SK-N-SH (cell line): ENCODE results near the gene ARMH3. TPM values are rescaled to one million over a fixed set of nuclear protein-coding genes. Genes with fewer than 3 reads are reported as not detected.

Experiments
- CTCF ChIA-PET: fragments of 300-600, 350-600 bp; formaldehyde crosslinking; extraction: SDS; loops from one replicate; lab custom pipeline; 2021; lab: Yijun Ruan, JAX
- POLR2A ChIA-PET: fragments of 350-600 bp; sonication (Branson Sonifier 250); formaldehyde crosslinking; extraction: SDS; loops from one replicate; lab custom pipeline; 2020; ENCODE audit warnings: antibody characterized with exemption, inconsistent platforms; lab: Yijun Ruan, JAX
- DNase-seq: peaks from one replicate; pipeline ENCODE4 v3.0.0; 2012
- H2AFZ ChIP-seq: fragments of 200-600 bp; sonication (generic); 2 replicates; pipeline ENCODE4 v1.8.1; 2016; ENCODE audit warnings: antibody characterized with exemption, mild to moderate bottlenecking, low read depth
- H3F3A ChIP-seq: fragments of 200-600 bp; sonication (generic); replicated peaks from 2 replicates; pipeline ENCODE3; 2016; ENCODE audit warnings: antibody characterized with exemption, mild to moderate bottlenecking; ENCODE audit not compliant: insufficient read depth
- H3K27ac ChIP-seq, 2 experiments: fragments of 200-500 bp in 1 of 2; fragments of 200-600 bp in 1 of 2; sonication (Bioruptor generic) in 1 of 2; sonication (generic), shearing (Covaris generic) in 1 of 2; 2 replicates each; pipeline versions ENCODE4 v1.5.1 to v1.6.1; 2014 to 2016; ENCODE audit warnings: low read depth in 2 of 2, inconsistent platforms in 1 of 2, low read length in 1 of 2, mild to moderate bottlenecking in 1 of 2, mixed read lengths in 1 of 2
- H3K27me3 ChIP-seq: fragments of 200-600 bp; sonication (generic), shearing (Covaris generic); 2 replicates; pipeline ENCODE4 v1.6.1; 2016; ENCODE audit warnings: mixed run types; ENCODE audit not compliant: insufficient read depth
- H3K36me3 ChIP-seq, 2 experiments: fragments of 200-500 bp in 1 of 2; fragments of 200-600 bp in 1 of 2; sonication (Bioruptor generic) in 1 of 2; sonication (generic) in 1 of 2; replicated peaks in 1 of 2; 2 replicates each; pipeline versions ENCODE3 to v1.5.1; 2014 to 2016; ENCODE audit warnings: low read length in 1 of 2, mild to moderate bottlenecking in 1 of 2; ENCODE audit not compliant: insufficient read depth in 2 of 2, control insufficient read depth in 1 of 2
- H3K4me1 ChIP-seq, 2 experiments: fragments of 200-500 bp in 1 of 2; fragments of 200-600 bp in 1 of 2; sonication (Bioruptor generic) in 1 of 2; sonication (generic), shearing (Covaris generic) in 1 of 2; 2 replicates each; pipeline versions ENCODE4 v1.5.1 to v1.6.1; 2014 to 2016; ENCODE audit warnings: low read depth in 1 of 2, low read length in 1 of 2, mixed run types in 1 of 2; ENCODE audit not compliant: insufficient read depth in 2 of 2, control insufficient read depth in 1 of 2
- H3K4me2 ChIP-seq: fragments of 200-600 bp; sonication (generic), shearing (Covaris generic); 2 replicates; pipeline ENCODE4 v1.6.1; 2017; ENCODE audit warnings: mixed run types
- H3K4me3 ChIP-seq, 2 experiments: fragments of 200-500 bp in 1 of 2; fragments of 200-600 bp in 1 of 2; sonication (Bioruptor generic) in 1 of 2; sonication (generic), shearing (Covaris generic) in 1 of 2; 2 replicates each; pipeline versions ENCODE4 v1.5.1 to v1.8.1; 2014 to 2016; ENCODE audit warnings: low read depth in 2 of 2, inconsistent platforms in 1 of 2, low read length in 1 of 2, mild to moderate bottlenecking in 1 of 2, mixed read lengths in 1 of 2, moderate library complexity in 1 of 2
- H3K79me2 ChIP-seq: fragments of 200-600 bp; sonication (generic); 2 replicates; pipeline ENCODE4 v1.8.1; 2017; ENCODE audit warnings: mild to moderate bottlenecking; ENCODE audit not compliant: insufficient read depth
- H3K9ac ChIP-seq: fragments of 200-600 bp; sonication (generic); 2 replicates; pipeline ENCODE4 v1.6.1; 2017; ENCODE audit warnings: mixed run types
- H3K9me2 ChIP-seq: fragments of 200-600 bp; sonication (generic); 2 replicates; pipeline ENCODE4 v1.6.1; 2017; ENCODE audit warnings: mixed run types
- H3K9me3 ChIP-seq: fragments of 200-600 bp; sonication (generic); 2 replicates; pipeline ENCODE4 v1.6.1; 2017; ENCODE audit warnings: mixed run types, mild to moderate bottlenecking, moderate library complexity
- H4K20me1 ChIP-seq: fragments of 200-600 bp; sonication (generic); 2 replicates; pipeline ENCODE4 v1.6.1; 2017; ENCODE audit warnings: mild to moderate bottlenecking, mixed run types; ENCODE audit not compliant: insufficient read depth
- CTCF ChIP-seq: fragments of 200-600 bp; sonication (generic); IDR thresholded peaks from 2 replicates; pipeline ENCODE4 v1.6.1; 2017; ENCODE audit warnings: antibody characterized with exemption, mild to moderate bottlenecking, moderate library complexity
- ELF1 ChIP-seq: IDR thresholded peaks from 2 replicates; pipeline ENCODE4 v1.4.0; 2012
- EP300 ChIP-seq, 2 experiments: IDR thresholded peaks; 2 replicates each; pipeline versions ENCODE4 v1.4.0 to v1.6.1; 2012; ENCODE audit warnings: borderline replicate concordance in 1 of 2, low read depth in 1 of 2, low read length in 1 of 2
- IRF3 ChIP-seq: fragments of 150-350 bp; IDR thresholded peaks from 2 replicates; pipeline ENCODE4 v1.6.1; 2016; ENCODE audit warnings: mild to moderate bottlenecking, low read depth, low read length
- MAX ChIP-seq: IDR thresholded peaks from 2 replicates; pipeline ENCODE4 v1.4.0; 2012; ENCODE audit warnings: low read depth
- NRF1 ChIP-seq: IDR thresholded peaks from 2 replicates; pipeline ENCODE4 v1.6.1; 2012; ENCODE audit warnings: low read depth, mild to moderate bottlenecking, low read length
- RCOR1 ChIP-seq: fragments of 150-350 bp; IDR thresholded peaks from 2 replicates; pipeline ENCODE4 v1.6.1; 2017; ENCODE audit warnings: antibody characterized with exemption, low read length
- RFX5 ChIP-seq: IDR thresholded peaks from 2 replicates; pipeline ENCODE4 v1.6.1; 2012; ENCODE audit warnings: mild to moderate bottlenecking, improper control_type of control experiment, low read length
- SMC3 ChIP-seq: IDR thresholded peaks from 2 replicates; pipeline ENCODE4 v1.6.1; 2012; ENCODE audit warnings: low read depth, low read length, improper control_type of control experiment
- TCF12 ChIP-seq: IDR thresholded peaks from 2 replicates; pipeline ENCODE4 v1.4.0; 2012
- USF1 ChIP-seq: IDR thresholded peaks from 2 replicates; pipeline ENCODE4 v1.4.0; 2012; ENCODE audit warnings: low read depth, borderline replicate concordance
- ZBTB33 ChIP-seq: IDR thresholded peaks from 2 replicates; pipeline ENCODE4 v1.4.0; 2012; ENCODE audit warnings: low read depth, borderline replicate concordance
- WGBS: methylation state at CpG from one replicate; pipeline ENCODE4 v1.1.6; 2017; ENCODE audit warnings: low lambda C conversion rate; 5-methylcytosine and 5-hydroxymethylcytosine counted together
- polyA plus RNA-seq, 3 experiments: library from polyadenylated mRNA; depleted of rRNA; stranded (reverse); fragments of >200 nt; gene quantifications; 2 replicates each; pipeline ENCODE4 v1.2.3, GENCODE V29; 2012

The ARMH3 gene
- polyA plus RNA-seq, 1 of the 3 experiments (the other 2 are of a cell fraction), result 12.1 TPM

- Histone ChIP-seq H3K27me3 (no peaks in the 10 kb centered on the region), H3F3A (peaks cover 16% of the 10 kb centered on the region), H3K79me2 (no peaks in the 10 kb centered on the region; the same call in 1 of the 2 replicates), H2AFZ (no peak overlapping the region), H3K9me3 (no peaks in the 10 kb centered on the region), H3K4me2 (no peak overlapping the region), H4K20me1 (no peaks in the 10 kb centered on the region), H3K9ac (no peak overlapping the region), H3K9me2 (no peaks in the 10 kb centered on the region), H3K4me1 (peaks cover 5% of the 10 kb centered on the region in 2 experiments; a peak in 1 of 4 replicates), H3K36me3 (peaks cover 12 to 29% of the 10 kb centered on the region in 2 experiments), H3K4me3 (no peak overlapping the region), H3K27ac (no peak overlapping the region)
- ChIA-PET CTCF (interaction anchor here (1.2 to 2.2 kb wide), 3 partner anchors 50 to 745 kb away, joined by 3 to 6 read pairs (median 5); no protein-coding TSS in a partner anchor), POLR2A (interaction anchor here (0.6 kb wide), 1 partner anchor 46 kb away, joined by 3 read pairs; no protein-coding TSS in a partner anchor)
- TF ChIP-seq RFX5, result no peak
- no peak for TF ChIP-seq EP300 (IDR thresholded peaks at IDR 0.05; ENCODE audit: borderline replicate concordance in 1 of 2, low read depth in 1 of 2, low read length in 1 of 2)
- no peak for TF ChIP-seq CTCF
- no peak for TF ChIP-seq IRF3
- DNase-seq, result no peak
- WGBS, result 94% methylated on average over 7 of the region's 8 CpGs
Observed at GRCh38 chr10:101959346-101959916, 96.5 kb downstream of the ARMH3 start.

GRCh38 chr10:101958691-101959090, 97.3 kb downstream of the ARMH3 start:
- H3K4me1 ChIP-seq, result peaks cover 5% of the 10 kb centered on the region in 2 experiments; a peak in 1 of 4 replicates
- no peak for DNase-seq
- H2AFZ ChIP-seq, result no peak overlapping the region
- H3K36me3 ChIP-seq, result peaks cover 19 to 31% of the 10 kb centered on the region in 2 experiments
- no peaks in the 10 kb centered on the region for H3K9me3 ChIP-seq
- ChIA-PET POLR2A (no interaction called here), CTCF (interaction anchor here (1.2 to 2.2 kb wide), 5 partner anchors 17 to 744 kb away, joined by 3 to 6 read pairs (median 4); no protein-coding TSS in a partner anchor)
- peaks cover 16% of the 10 kb centered on the region for H3F3A ChIP-seq
- no peak overlapping the region for H3K4me2 ChIP-seq
- no peak overlapping the region for H3K9ac ChIP-seq
- H3K4me3 ChIP-seq, result no peak overlapping the region
- no peak overlapping the region for H3K27ac ChIP-seq
- no peaks in the 10 kb centered on the region for H3K79me2 ChIP-seq
- H4K20me1 ChIP-seq, result no peaks in the 10 kb centered on the region
- H3K27me3 ChIP-seq, result no peaks in the 10 kb centered on the region
- TF ChIP-seq ELF1 (no peak), RCOR1 (no peak), USF1 (no peak), SMC3 (no peak), EP300 (IDR thresholded peaks at IDR 0.05; ENCODE audit: borderline replicate concordance in 1 of 2, low read depth in 1 of 2, low read length in 1 of 2) (no peak), IRF3 (no peak), TCF12 (no peak), CTCF (no peak), MAX (no peak), NRF1 (no peak), ZBTB33 (no peak)
- TF ChIP-seq, all 33 proteins: peak for 0
- WGBS, result 60% methylated on average over 1 of the region's 1 CpG
- H3K9me2 ChIP-seq, result no peaks in the 10 kb centered on the region
